Measurements from ENCODE around the gene ADRA2C.

ADRA2C gene

GRCh38 chr4:3807311-3807710, 41.1 kb downstream of the ADRA2C start:
- Histone ChIP-seq H3K4me3 (ENCODE audit: low read length) (no peak overlapping the region), H3K79me2 (ENCODE audit: control insufficient read depth, low read length) (no peaks in the 10 kb centered on the region), H3F3A (ENCODE audit: control insufficient read depth, insufficient read depth) (no peaks in the 10 kb centered on the region), H3K4me2 (ENCODE audit: low read length) (no peak overlapping the region), H3K27ac (ENCODE audit: low read depth, low read length) (no peak overlapping the region), H3K9me3 (ENCODE audit: control insufficient read depth, insufficient read depth, low read length) (no peaks in the 10 kb centered on the region), H3K9me2 (replicated peaks; ENCODE audit: control insufficient read depth, low read length) (no peaks in the 10 kb centered on the region), H3K36me3 (ENCODE audit: control insufficient read depth, low read length) (no peaks in the 10 kb centered on the region), H3K4me1 (ENCODE audit: control insufficient read depth, low read length) (no peaks in the 10 kb centered on the region), H3K27me3 (ENCODE audit: control insufficient read depth, low read length) (no peaks in the 10 kb centered on the region), H4K20me1 (ENCODE audit: control insufficient read depth, insufficient read depth, low read depth, low read length) (no peaks in the 10 kb centered on the region)
- TF ChIP-seq EZH2phosphoT487 (IDR thresholded peaks at IDR 0.05; ENCODE audit: borderline replicate concordance, low read length) = no peak
- TF ChIP-seq, protein P1, sequence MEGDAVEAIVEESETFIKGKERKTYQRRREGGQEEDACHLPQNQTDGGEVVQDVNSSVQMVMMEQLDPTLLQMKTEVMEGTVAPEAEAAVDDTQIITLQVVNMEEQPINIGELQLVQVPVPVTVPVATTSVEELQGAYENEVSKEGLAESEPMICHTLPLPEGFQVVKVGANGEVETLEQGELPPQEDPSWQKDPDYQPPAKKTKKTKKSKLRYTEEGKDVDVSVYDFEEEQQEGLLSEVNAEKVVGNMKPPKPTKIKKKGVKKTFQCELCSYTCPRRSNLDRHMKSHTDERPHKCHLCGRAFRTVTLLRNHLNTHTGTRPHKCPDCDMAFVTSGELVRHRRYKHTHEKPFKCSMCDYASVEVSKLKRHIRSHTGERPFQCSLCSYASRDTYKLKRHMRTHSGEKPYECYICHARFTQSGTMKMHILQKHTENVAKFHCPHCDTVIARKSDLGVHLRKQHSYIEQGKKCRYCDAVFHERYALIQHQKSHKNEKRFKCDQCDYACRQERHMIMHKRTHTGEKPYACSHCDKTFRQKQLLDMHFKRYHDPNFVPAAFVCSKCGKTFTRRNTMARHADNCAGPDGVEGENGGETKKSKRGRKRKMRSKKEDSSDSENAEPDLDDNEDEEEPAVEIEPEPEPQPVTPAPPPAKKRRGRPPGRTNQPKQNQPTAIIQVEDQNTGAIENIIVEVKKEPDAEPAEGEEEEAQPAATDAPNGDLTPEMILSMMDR (IDR thresholded peaks at IDR 0.05; ENCODE audit: low read depth, low read length, poor library complexity, severe bottlenecking) = no peak

- H3K27me3 ChIP-seq (ENCODE audit: control insufficient read depth, low read length) = no peaks in the 10 kb centered on the region
- H3K36me3 ChIP-seq (ENCODE audit: control insufficient read depth, low read length) = no peaks in the 10 kb centered on the region
- H3F3A ChIP-seq (ENCODE audit: control insufficient read depth, insufficient read depth) = no peaks in the 10 kb centered on the region
- no peaks in the 10 kb centered on the region for H3K9me2 ChIP-seq (replicated peaks; ENCODE audit: control insufficient read depth, low read length)
- H3K4me3 ChIP-seq (ENCODE audit: low read length) = no peak overlapping the region
- H3K9me3 ChIP-seq (ENCODE audit: control insufficient read depth, insufficient read depth, low read length) = no peaks in the 10 kb centered on the region
- H4K20me1 ChIP-seq (ENCODE audit: control insufficient read depth, insufficient read depth, low read depth, low read length) = no peaks in the 10 kb centered on the region
- TF ChIP-seq, protein P1 (IDR thresholded peaks at IDR 0.05; ENCODE audit: low read depth, low read length, poor library complexity, severe bottlenecking) = no peak
- TF ChIP-seq EZH2phosphoT487 (IDR thresholded peaks at IDR 0.05; ENCODE audit: borderline replicate concordance, low read length) = no peak
- H3K4me1 ChIP-seq (ENCODE audit: control insufficient read depth, low read length) = no peaks in the 10 kb centered on the region
- H3K27ac ChIP-seq (ENCODE audit: low read depth, low read length) = no peak overlapping the region
- no peak overlapping the region for H3K4me2 ChIP-seq (ENCODE audit: low read length)
- H3K79me2 ChIP-seq (ENCODE audit: control insufficient read depth, low read length) = no peaks in the 10 kb centered on the region
Measured at GRCh38 chr4:3807822-3808496, 41.8 kb downstream of the ADRA2C start.

GRCh38 chr4:3808597-3808996, 42.4 kb downstream of the ADRA2C start:
- TF ChIP-seq EZH2phosphoT487 (IDR thresholded peaks at IDR 0.05; ENCODE audit: borderline replicate concordance, low read length) = no peak
- TF ChIP-seq, protein P1 (IDR thresholded peaks at IDR 0.05; ENCODE audit: low read depth, low read length, poor library complexity, severe bottlenecking) = no peak
- Histone ChIP-seq H3K9me3 (ENCODE audit: control insufficient read depth, insufficient read depth, low read length) (no peaks in the 10 kb centered on the region), H3K9me2 (replicated peaks; ENCODE audit: control insufficient read depth, low read length) (no peaks in the 10 kb centered on the region), H3K4me2 (ENCODE audit: low read length) (no peak overlapping the region), H3K4me1 (ENCODE audit: control insufficient read depth, low read length) (no peaks in the 10 kb centered on the region), H3K27ac (ENCODE audit: low read depth, low read length) (no peak overlapping the region), H3K27me3 (ENCODE audit: control insufficient read depth, low read length) (no peaks in the 10 kb centered on the region), H3F3A (ENCODE audit: control insufficient read depth, insufficient read depth) (no peaks in the 10 kb centered on the region), H3K4me3 (ENCODE audit: low read length) (no peak overlapping the region), H3K36me3 (ENCODE audit: control insufficient read depth, low read length) (no peaks in the 10 kb centered on the region), H3K79me2 (ENCODE audit: control insufficient read depth, low read length) (no peaks in the 10 kb centered on the region), H4K20me1 (ENCODE audit: control insufficient read depth, insufficient read depth, low read depth, low read length) (no peaks in the 10 kb centered on the region)
